Smooth muscle cell (in vitro differentiated cells): ENCODE data around the gene ASPRV1. TPM values are rescaled to one million over a fixed set of nuclear protein-coding genes. Genes with fewer than 3 reads are reported as not detected.

ENCODE experiments used
- DNase-seq: peaks from one replicate; lab custom pipeline; 2025; ENCODE audit not compliant: unreplicated experiment; lab: John Stamatoyannopoulos, UW
- H2AFZ ChIP-seq: fragments of 200-600 bp; sonication (generic); 2 replicates; pipeline ENCODE4 v1.6.0; 2016; ENCODE audit warnings: antibody characterized with exemption, low read depth, mild to moderate bottlenecking
- H3F3A ChIP-seq: fragments of 200-600 bp; sonication (generic); 2 replicates; pipeline ENCODE4 v1.6.0; 2017; ENCODE audit warnings: antibody characterized with exemption, low read depth
- H3K27ac ChIP-seq: fragments of 200-600 bp; sonication (generic); 2 replicates; pipeline ENCODE4 v1.5.1; 2016; ENCODE audit warnings: low read depth, mild to moderate bottlenecking
- H3K27me3 ChIP-seq: fragments of 200-600 bp; sonication (generic); 2 replicates; pipeline ENCODE4 v1.6.1; 2016; ENCODE audit warnings: low read depth, mild to moderate bottlenecking
- H3K36me3 ChIP-seq: fragments of 200-600 bp; sonication (generic); 2 replicates; pipeline ENCODE4 v1.5.1; 2016; ENCODE audit warnings: low read depth
- H3K4me1 ChIP-seq: fragments of 200-600 bp; sonication (generic); 2 replicates; pipeline ENCODE4 v1.5.1; 2016; ENCODE audit warnings: low read depth
- H3K4me2 ChIP-seq: fragments of 200-600 bp; sonication (generic); 2 replicates; pipeline ENCODE4 v1.6.0; 2016; ENCODE audit warnings: mild to moderate bottlenecking
- H3K4me3 ChIP-seq: fragments of 200-600 bp; sonication (generic); 2 replicates; pipeline ENCODE4 v1.5.1; 2016; ENCODE audit warnings: mild to moderate bottlenecking
- H3K79me2 ChIP-seq: fragments of 200-600 bp; sonication (generic); 2 replicates; pipeline ENCODE4 v1.6.0; 2016; ENCODE audit warnings: low read depth, mild to moderate bottlenecking
- H3K9ac ChIP-seq: fragments of 200-600 bp; sonication (generic); 2 replicates; pipeline ENCODE4 v1.6.0; 2016; ENCODE audit warnings: low read depth
- H3K9me3 ChIP-seq: fragments of 200-600 bp; sonication (generic); replicated peaks from 2 replicates; pipeline ENCODE4 v1.5.1; 2016; ENCODE audit warnings: low read depth
- H4K20me1 ChIP-seq: fragments of 200-600 bp; sonication (generic); 2 replicates; pipeline ENCODE4 v1.6.0; 2016; ENCODE audit warnings: low read depth
- WGBS: methylation state at CpG from one replicate; pipeline ENCODE4 v1.1.7; 2016; ENCODE audit warnings: low lambda C conversion rate; 5-methylcytosine and 5-hydroxymethylcytosine counted together
- polyA plus RNA-seq: library from polyadenylated mRNA; unstranded; fragments of >200 nt; fragmentation: Nextera tagmentation; extraction: Ambion mirVana; gene quantifications from 2 replicates; pipeline ENCODE4 v1.2.1, GENCODE V29; 2016
- total RNA-seq: library from RNA; depleted of rRNA; stranded (reverse); fragments of >200 nt; gene quantifications from 2 replicates; pipeline ENCODE4 v1.2.3, GENCODE V29; 2014
- TF ChIP-seq, protein P1 (sequence below): fragments of 200-600 bp; sonication (generic); IDR thresholded peaks from 2 replicates; pipeline ENCODE4 v1.5.1; 2017; ENCODE audit warnings: borderline replicate concordance, mild to moderate bottlenecking, antibody characterized with exemption; ENCODE audit not compliant: insufficient read depth, poor library complexity, severe bottlenecking

Gene ASPRV1
- total and polyA plus RNA-seq, 2 experiments from 2014 or later, result 1.6 to 4.4 TPM

GRCh38 chr2:69914950-69915945 is 46.2 kb downstream of the ASPRV1 start, which contains the start of gene MXD1:
Gene MXD1, plus strand, starts transcription at chr2:69915109. Its CDS starts 222 bp downstream, at chr2:69915331.
- Histone ChIP-seq H3K4me2 (peak within 1 kb of the TSS; percentile 100), H3K36me3 (no peaks in the 10 kb centered on the region), H3K79me2 (peaks cover 21% of the 10 kb centered on the region), H4K20me1 (no peaks in the 10 kb centered on the region), H3F3A (peaks cover 11% of the 10 kb centered on the region), H3K4me1 (peaks cover 14% of the 10 kb centered on the region), H2AFZ (peak within 1 kb of the TSS; percentile 20), H3K27ac (peak within 1 kb of the TSS; percentile 95), H3K4me3 (peak within 1 kb of the TSS; percentile 97), H3K9ac (peak within 1 kb of the TSS; percentile 95), H3K27me3 (no peaks in the 10 kb centered on the region), H3K9me3 (no peaks in the 10 kb centered on the region)
- TF ChIP-seq, protein P1, sequence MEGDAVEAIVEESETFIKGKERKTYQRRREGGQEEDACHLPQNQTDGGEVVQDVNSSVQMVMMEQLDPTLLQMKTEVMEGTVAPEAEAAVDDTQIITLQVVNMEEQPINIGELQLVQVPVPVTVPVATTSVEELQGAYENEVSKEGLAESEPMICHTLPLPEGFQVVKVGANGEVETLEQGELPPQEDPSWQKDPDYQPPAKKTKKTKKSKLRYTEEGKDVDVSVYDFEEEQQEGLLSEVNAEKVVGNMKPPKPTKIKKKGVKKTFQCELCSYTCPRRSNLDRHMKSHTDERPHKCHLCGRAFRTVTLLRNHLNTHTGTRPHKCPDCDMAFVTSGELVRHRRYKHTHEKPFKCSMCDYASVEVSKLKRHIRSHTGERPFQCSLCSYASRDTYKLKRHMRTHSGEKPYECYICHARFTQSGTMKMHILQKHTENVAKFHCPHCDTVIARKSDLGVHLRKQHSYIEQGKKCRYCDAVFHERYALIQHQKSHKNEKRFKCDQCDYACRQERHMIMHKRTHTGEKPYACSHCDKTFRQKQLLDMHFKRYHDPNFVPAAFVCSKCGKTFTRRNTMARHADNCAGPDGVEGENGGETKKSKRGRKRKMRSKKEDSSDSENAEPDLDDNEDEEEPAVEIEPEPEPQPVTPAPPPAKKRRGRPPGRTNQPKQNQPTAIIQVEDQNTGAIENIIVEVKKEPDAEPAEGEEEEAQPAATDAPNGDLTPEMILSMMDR, result no peak
- no peak for DNase-seq
- WGBS, result 4% methylated on average over 56 of the region's 81 CpGs

DNA sequence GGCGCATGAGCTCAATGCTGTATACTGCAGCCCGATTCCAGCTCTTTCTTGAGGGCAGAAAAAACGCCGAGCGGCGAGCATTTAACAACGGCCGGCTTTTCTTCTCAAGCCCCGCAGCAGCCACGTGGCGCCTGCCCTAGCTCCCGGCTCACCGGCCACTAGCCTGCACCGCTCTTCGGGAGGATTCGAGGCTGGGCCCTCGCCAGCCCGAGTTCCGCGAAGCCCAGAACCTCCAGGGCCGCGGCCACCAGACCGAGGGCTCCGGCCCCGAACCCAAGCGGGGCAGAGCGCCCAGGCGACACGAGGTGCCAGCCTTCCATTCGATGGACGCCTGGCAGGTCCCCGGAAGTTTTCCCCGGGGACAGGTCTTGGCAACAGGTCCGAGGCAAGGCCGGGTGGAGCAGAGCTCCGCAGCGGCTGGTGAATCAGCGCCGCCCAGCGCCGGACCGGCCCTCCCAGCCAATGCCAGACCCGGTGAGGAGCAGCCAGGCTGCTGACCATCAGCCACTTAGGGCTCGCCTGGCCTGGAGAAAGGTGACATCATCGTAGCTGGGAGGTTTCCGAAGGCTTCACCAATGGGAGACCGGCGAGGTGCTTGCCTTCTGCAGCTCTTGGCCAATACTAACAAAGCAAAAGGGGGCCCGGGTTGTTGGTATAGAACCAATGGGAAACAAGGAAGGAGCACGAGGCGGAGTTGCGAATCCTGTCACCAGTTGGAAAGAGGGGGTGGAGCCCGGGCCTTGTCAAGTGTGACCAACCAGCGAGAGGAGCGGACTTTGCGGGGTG is 47.1 kb downstream of the ASPRV1 start:
- peak overlapping the region; percentile 90 for H3K4me2 ChIP-seq
- peak overlapping the region; percentile 95 for H3K27ac ChIP-seq
- peaks cover 14% of the 10 kb centered on the region for H3K4me1 ChIP-seq
- no peaks in the 10 kb centered on the region for H3K27me3 ChIP-seq
- peak; percentile 97 for DNase-seq
- TF ChIP-seq, protein P1, result no peak
- peaks cover 11% of the 10 kb centered on the region for H3F3A ChIP-seq
- peaks cover 21% of the 10 kb centered on the region for H3K79me2 ChIP-seq
- H3K4me3 ChIP-seq, result peak overlapping the region; percentile 59
- WGBS, result under 1% methylated on average over 56 of the region's 56 CpGs
- H2AFZ ChIP-seq, result peak overlapping the region; percentile 20
- peak overlapping the region; percentile 89 for H3K9ac ChIP-seq
- no peaks in the 10 kb centered on the region for H3K9me3 ChIP-seq
- H4K20me1 ChIP-seq, result no peaks in the 10 kb centered on the region
- H3K36me3 ChIP-seq, result no peaks in the 10 kb centered on the region

GRCh38 chr2:69911985-69912563 is 49.4 kb downstream of the ASPRV1 start:
- H3K4me3 ChIP-seq, result no peak overlapping the region
- DNase-seq, result no peak
- TF ChIP-seq, protein P1, result peak; percentile 72
- no peaks in the 10 kb centered on the region for H3K9me3 ChIP-seq
- H3K27ac ChIP-seq, result peak overlapping the region; percentile 95
- H3K79me2 ChIP-seq, result peaks cover 20% of the 10 kb centered on the region
- H3K4me2 ChIP-seq, result no peak overlapping the region
- 30% methylated on average over 2 of the region's 2 CpGs for WGBS
- H3K9ac ChIP-seq, result no peak overlapping the region
- H3F3A ChIP-seq, result peaks cover 17% of the 10 kb centered on the region
- peaks cover 14% of the 10 kb centered on the region for H3K4me1 ChIP-seq
- no peak overlapping the region for H2AFZ ChIP-seq
- H4K20me1 ChIP-seq, result no peaks in the 10 kb centered on the region
- H3K27me3 ChIP-seq, result no peaks in the 10 kb centered on the region
- H3K36me3 ChIP-seq, result peaks cover 3% of the 10 kb centered on the region

Other genes starting within 250 kb of the ASPRV1 start
- 13.3 and 14.7 TPM in 2 replicates for gene ANXA4, start 219.5 kb downstream of the ASPRV1 start, total RNA-seq
- 32.8 and 56.6 TPM in 2 replicates for gene ANXA4, start 219.5 kb downstream of the ASPRV1 start, polyA plus RNA-seq
- 10.4 and 14.7 TPM in 2 replicates for gene GMCL1, start 132.0 kb downstream of the ASPRV1 start, total RNA-seq
- 9.4 and 10.6 TPM in 2 replicates for gene GMCL1, start 132.0 kb downstream of the ASPRV1 start, polyA plus RNA-seq
- gene SNRNP27, start 67.7 kb downstream of the ASPRV1 start, total RNA-seq, result 82.7 and 97.8 TPM in 2 replicates
- 67.9 and 81.8 TPM in 2 replicates for gene SNRNP27, start 67.7 kb downstream of the ASPRV1 start, polyA plus RNA-seq
- 7.9 and 10.0 TPM in 2 replicates for gene MXD1, start 46.5 kb downstream of the ASPRV1 start, total RNA-seq
- gene MXD1, start 46.5 kb downstream of the ASPRV1 start, polyA plus RNA-seq, result 10.2 and 10.9 TPM in 2 replicates
- gene PCBP1, start 125.8 kb upstream of the ASPRV1 start, total RNA-seq, result 90.7 and 109 TPM in 2 replicates
- 145 and 150 TPM in 2 replicates for gene PCBP1, start 125.8 kb upstream of the ASPRV1 start, polyA plus RNA-seq
- gene C2orf42, start 229.4 kb upstream of the ASPRV1 start, total RNA-seq, result 9.4 and 15.2 TPM in 2 replicates
- gene C2orf42, start 229.4 kb upstream of the ASPRV1 start, polyA plus RNA-seq, result 7.2 and 7.8 TPM in 2 replicates